Measurements from ENCODE around the gene PATE3. TPM values are rescaled to one million over a fixed set of nuclear protein-coding genes. Genes with fewer than 3 reads are reported as not detected.

Gene PATE3
- total RNA-seq, 1 experiment from 2014 or later: not detected

DNA sequence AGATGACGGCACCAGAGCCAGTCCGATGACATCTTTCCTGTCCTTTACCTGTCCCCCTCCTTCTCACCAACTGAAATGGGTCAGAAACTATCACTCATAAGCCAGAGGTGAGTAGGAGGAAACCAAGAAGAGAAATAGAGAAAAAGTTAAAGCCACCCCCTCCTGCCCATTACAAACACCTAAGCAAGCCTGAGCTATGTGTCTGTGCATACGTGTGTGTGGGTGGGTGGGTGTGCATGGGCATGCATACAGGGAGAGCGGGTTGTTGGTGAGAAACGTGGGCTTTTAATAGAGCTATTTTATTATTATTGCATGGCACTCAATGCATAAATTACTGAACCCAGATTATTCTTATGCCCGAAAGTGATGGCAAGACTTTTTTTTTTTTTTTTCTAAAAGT, 47.8 kb downstream of the PATE3 start:
- no peak overlapping the region for H3K4me3 ChIP-seq
- no peak overlapping the region for H3K4me2 ChIP-seq
- 0 out of 2 replicates have a peak, but pooled peaks cover 9% of the 10 kb centered on the region for H3K27me3 ChIP-seq (ENCODE audit: insufficient read depth, low read depth)
- no peak for TF ChIP-seq EZH2 (IDR thresholded peaks at IDR 0.05; ENCODE audit: low read depth)
- TF ChIP-seq, protein P1, sequence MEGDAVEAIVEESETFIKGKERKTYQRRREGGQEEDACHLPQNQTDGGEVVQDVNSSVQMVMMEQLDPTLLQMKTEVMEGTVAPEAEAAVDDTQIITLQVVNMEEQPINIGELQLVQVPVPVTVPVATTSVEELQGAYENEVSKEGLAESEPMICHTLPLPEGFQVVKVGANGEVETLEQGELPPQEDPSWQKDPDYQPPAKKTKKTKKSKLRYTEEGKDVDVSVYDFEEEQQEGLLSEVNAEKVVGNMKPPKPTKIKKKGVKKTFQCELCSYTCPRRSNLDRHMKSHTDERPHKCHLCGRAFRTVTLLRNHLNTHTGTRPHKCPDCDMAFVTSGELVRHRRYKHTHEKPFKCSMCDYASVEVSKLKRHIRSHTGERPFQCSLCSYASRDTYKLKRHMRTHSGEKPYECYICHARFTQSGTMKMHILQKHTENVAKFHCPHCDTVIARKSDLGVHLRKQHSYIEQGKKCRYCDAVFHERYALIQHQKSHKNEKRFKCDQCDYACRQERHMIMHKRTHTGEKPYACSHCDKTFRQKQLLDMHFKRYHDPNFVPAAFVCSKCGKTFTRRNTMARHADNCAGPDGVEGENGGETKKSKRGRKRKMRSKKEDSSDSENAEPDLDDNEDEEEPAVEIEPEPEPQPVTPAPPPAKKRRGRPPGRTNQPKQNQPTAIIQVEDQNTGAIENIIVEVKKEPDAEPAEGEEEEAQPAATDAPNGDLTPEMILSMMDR (conservative IDR thresholded peaks at IDR 0.05): no peak
- no peaks in the 10 kb centered on the region for H3F3A ChIP-seq (ENCODE audit: insufficient read depth, low read depth)
- no peak overlapping the region for H3K27ac ChIP-seq
- H2AFZ ChIP-seq: no peak overlapping the region
- H3K79me2 ChIP-seq (ENCODE audit: low read depth): no peaks in the 10 kb centered on the region
- CTCF ChIA-PET: no interaction called here
- no peaks in the 10 kb centered on the region for H4K20me1 ChIP-seq (ENCODE audit: insufficient read depth)
- no peaks in the 10 kb centered on the region for H3K9me2 ChIP-seq (ENCODE audit: insufficient read depth)
- intact Hi-C loops (cut with micrococcal nuclease; ENCODE audit: unreplicated experiment): no loop called here
- BruUV-seq (replicated peaks): no TSS peak
- POLR2A ChIA-PET (ENCODE audit: unreplicated experiment): no interaction called here
- H3K9me3 ChIP-seq (ENCODE audit: insufficient read depth, low read depth): no peaks in the 10 kb centered on the region
- no peaks in the 10 kb centered on the region for H3K36me3 ChIP-seq (ENCODE audit: low read depth)
- no peaks in the 10 kb centered on the region for H3K4me1 ChIP-seq (replicated peaks; ENCODE audit: insufficient read depth)
- DNase-seq: no peak

Other genes starting within 250 kb of the PATE3 start
- gene EI24, start 218.7 kb upstream of the PATE3 start, total RNA-seq (2021): 69.7 and 88.2 TPM in 2 replicates
- gene STT3A, start 195.3 kb upstream of the PATE3 start, total RNA-seq (2021): 86.1 and 113 TPM in 2 replicates
- gene CHEK1, start 163.0 kb upstream of the PATE3 start, total RNA-seq (2021): 36.5 and 39.8 TPM in 2 replicates
- gene ACRV1, start 107.3 kb upstream of the PATE3 start, total RNA-seq (2021): not detected in 2 replicates
- gene PATE1, start 41.8 kb upstream of the PATE3 start, total RNA-seq (2021): not detected in 2 replicates
- 1.3 TPM in 2 replicates for gene PATE2, start 9.3 kb upstream of the PATE3 start, total RNA-seq (2021)
- not detected in 2 replicates for gene PATE4, start 45.2 kb downstream of the PATE3 start, total RNA-seq (2021)
- gene HYLS1, start 99.5 kb downstream of the PATE3 start, total RNA-seq (2021): 12.2 and 16.7 TPM in 2 replicates
- 5.7 and 6.5 TPM in 2 replicates for gene PUS3, start 115.1 kb downstream of the PATE3 start, total RNA-seq (2021)
- gene DDX25, start 116.4 kb downstream of the PATE3 start, total RNA-seq (2021): 0.26 TPM in 1 of 2 replicates, not detected in the other
- not detected in 2 replicates for gene VSIG10L2, start 157.9 kb downstream of the PATE3 start, total RNA-seq (2021)